EL (cell line): ENCODE data around the gene AQP12B.
"Not testable (repeated sequence)": the region's sequence is repeated elsewhere in the genome, so short reads cannot be mapped to it uniquely, and the experiment has no call there.

Source experiments
- DNase-seq: peaks from one replicate; pipeline ENCODE4 v3.0.0-alpha.2; 2016

Gene AQP12B

GRCh38 chr2:240701091-240701735 is 18.5 kb upstream of the AQP12B start:
- DNase-seq: no peak

DNA sequence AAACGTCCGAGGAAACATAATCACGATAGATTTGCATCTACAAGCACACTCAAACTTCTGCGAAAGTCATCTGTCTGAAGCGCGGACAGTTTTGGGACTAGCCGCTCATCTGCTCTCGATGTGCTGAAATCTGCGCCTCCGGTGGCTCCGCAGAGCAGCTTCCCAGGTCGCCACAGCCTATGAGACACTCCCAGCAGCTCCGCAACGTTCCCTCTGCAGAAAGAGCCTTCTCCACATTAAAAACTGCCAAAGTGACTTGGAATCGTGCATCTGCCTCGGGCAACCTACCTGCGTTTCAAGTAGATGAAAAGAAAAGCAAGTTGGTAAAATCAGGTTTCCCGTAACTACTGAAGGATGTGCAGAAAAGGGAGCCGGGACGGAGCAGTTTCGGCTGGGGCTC is 17.9 kb upstream of the AQP12B start:
- DNase-seq: not testable (repeated sequence)

DNA sequence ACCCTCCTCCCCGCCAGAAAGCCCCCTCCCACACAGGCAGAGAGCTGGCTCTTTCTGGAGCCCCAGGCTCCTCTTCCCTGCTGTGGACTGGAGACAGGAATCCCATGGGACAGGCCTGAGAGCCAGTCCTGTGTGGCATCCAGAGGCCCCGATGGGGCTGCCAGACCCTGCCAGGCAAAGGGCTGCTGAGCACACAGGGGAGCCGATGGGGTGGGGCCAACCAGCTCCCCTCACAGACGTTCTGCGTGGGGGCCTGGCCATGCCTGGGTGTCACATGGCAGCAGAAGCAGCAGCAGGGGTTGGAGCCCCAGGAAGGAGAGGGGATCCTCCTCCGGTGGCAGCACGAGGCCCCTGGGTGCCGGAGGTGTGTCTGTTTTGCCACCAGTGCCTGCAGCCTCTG is 17.1 kb upstream of the AQP12B start:
- DNase-seq: not testable (repeated sequence)

GRCh38 chr2:240698852-240699561 is 16.3 kb upstream of the AQP12B start:
- DNase-seq: not testable (repeated sequence)

- DNase-seq: not testable (repeated sequence)
Measured at GRCh38 chr2:240696469-240696868, 13.8 kb upstream of the AQP12B start.

DNA sequence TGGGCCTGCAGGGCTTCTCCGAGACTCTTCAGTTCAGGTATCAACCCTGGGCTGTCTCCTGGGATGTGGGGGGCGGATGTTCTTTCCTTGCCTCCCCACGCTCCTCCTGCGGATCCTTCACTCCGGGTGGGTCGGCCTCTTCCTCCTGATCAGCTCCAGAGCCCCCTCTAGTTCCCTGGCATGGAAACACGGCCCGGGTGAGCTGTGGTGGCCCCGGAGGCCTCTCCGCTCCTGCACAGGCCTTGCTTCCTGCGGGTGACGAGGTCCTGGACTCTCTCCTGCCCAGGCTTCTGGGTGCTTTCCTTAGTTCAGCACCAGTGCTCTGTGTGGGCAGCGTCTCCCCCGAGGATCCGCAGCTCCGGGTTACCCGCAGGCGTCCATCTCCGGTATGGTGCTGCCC is 12.9 kb upstream of the AQP12B start:
- DNase-seq: not testable (repeated sequence)

- not testable (repeated sequence) for DNase-seq
Measured at GRCh38 chr2:240694304-240694703, 11.6 kb upstream of the AQP12B start.

- DNase-seq: not testable (repeated sequence)
Measured at GRCh38 chr2:240692583-240693561, 10.2 kb upstream of the AQP12B start.

GRCh38 chr2:240691631-240692420 is 9.1 kb upstream of the AQP12B start, which contains the start of gene AQP12A:
TSS of gene AQP12A (plus strand) at chr2:240691866. CDS start at chr2:240691914, 48 bp downstream.
- not testable (repeated sequence) for DNase-seq

DNA sequence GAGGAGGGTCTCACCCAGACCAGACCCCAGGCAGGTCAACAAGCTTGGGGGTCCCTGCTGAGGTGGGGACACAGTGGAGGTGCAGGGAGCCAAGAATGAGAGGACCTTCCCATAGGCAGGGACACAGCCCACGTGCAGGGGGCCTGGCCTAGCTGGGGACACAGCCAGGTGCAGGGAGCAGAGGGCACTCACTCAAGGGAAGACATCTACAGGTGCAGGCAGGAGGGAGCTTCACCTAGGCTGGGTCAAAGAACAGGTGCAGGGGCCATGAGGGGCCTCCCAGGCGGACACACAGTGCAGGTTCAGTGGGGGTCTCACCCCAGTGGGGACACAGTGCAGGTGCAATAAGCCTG is 8.4 kb upstream of the AQP12B start:
- not testable (repeated sequence) for DNase-seq

DNA sequence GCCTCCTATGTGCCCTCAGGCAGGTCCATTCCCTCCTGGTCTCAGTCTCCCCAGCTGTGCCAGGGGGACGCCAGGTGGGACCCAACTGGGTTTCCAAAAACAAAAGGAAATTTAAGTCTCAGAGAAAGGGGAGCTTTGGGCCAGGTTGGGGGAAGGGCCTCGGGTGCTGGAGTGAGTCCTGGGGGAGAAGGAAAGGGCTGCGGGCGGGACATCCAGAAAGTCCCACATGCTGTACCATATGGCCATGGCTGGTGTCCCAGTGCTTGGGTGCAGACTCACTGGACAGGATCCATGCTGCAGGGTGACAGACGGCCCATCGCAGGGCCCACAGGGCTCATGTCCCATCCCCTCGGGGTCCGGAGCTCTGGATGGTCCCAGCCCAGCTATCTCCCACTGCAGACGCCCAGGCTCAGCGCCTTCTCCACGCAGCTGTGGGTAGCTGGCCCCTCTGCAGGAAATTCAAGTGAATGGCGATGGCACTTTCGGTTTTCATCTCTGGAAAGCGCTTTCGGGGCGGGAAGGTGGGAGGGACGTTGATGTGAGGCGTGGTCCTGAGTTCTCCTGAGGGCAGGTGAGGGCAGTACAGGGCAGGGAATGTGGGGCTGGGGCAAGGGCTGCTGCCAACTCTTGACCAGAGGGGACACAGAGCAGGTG is 7.9 kb upstream of the AQP12B start:
- DNase-seq: not testable (repeated sequence)

- DNase-seq: no peak
Measured at GRCh38 chr2:240689975-240690374, 7.3 kb upstream of the AQP12B start.

DNA sequence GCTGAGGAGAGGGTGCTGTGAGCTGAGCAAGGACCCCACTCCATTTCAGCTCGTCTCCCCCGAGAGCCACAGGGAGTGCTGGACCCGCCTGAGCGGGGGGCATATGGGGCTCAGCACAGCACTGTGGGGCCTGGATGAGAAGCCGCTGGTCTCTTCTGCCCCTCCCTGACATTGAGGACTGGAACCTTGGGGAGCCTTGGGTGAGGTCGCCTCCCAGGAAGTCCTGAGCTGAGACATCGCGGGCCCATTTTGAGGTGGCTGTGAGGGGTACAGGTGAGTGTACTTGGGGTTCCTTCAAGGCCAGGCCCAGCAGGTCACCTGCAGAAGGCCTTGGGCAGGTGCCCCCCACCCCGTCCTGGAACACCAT is 5.9 kb upstream of the AQP12B start:
- DNase-seq: no peak

DNA sequence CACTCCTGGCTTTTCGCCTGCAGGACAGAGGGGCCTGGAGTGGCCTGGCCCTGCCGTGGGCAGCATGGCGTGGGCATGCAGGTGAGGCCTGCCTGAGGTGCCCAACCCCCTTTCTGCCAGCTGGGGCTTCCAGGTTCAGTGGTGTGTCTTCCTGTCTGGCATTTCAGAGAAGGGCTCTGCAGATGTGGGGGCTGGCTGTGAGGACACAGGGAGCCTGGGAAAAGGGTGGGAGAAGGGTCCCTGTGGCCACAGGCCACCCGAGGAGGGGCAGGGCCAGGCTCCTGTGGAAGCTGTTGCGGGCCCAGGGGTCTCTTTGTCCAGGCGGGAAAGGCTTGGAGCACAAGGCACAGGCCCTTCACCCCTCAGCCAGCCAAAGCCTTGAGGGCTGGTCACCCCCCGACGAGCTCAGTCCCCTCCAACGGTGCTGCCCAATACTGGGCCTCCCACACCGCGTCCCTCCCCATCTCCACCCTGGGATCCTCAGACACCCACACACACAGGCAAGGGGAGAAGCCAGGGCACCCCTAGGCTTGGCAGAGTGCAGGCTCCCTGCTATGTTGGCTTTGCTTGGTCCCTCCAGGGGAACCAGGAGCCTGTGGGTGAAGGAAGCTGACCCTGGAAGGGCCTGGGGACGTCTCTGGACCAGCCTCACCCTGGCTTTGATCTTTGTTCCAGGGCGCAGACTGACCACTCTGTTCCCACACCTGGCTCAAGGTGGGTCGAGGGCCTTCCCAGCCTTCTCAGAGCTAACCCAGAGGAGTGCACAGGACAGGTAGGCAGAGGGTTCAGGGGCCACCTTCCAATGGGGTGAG is 5.3 kb upstream of the AQP12B start:
- no peak for DNase-seq

DNA sequence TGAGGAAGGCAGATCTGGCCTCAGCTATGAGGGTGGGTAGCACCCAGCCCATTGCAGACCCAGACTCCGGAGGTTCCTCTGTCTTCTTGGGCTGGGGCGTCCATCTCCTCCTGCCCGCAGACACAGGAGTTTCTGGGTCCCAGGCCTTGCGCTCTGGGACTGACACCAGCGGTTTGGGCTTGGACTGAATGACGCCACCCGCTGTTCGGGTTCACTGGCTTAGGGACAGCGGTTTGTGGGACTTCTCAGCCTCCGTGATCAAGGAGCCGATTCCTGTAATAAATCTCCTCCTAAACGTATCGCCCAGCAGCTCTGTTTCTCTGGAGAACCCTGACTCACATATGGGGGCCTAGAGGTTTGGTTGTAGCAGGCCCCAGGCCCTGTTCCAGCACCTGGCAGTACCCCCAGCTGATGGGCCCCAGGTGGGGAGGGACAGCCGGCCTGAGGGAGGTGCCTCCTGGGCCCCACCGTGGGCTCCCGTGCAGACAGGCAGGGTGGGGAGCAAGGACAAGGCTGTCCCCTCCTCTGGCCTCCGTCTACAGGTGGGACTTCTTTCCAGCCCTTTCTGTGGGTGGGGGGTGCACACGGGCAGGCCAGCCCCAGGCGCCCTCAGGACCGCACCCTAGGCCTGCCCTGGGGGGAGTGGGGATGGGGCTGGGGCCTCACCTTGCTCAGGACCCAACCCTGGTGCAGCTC is 4.5 kb upstream of the AQP12B start:
- no peak for DNase-seq

DNA sequence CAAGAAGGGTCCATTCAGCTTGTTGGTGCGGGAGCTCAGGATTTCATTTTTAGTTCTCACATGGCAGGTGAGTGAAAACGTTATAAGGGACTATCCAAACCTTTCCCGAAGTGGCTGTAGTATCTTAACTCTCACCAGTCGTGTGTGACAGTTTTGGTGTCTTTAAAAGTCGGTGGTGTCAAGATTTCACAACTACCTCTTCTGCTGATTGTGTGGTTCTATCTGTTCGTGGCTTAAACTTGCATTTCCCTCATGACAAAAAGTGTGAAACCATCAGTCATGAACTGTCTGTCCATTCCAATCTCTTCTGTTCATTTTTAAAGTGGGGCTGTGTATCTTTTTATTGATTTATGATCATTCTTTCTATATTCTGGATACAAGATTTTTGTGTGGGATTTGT is 3.8 kb upstream of the AQP12B start:
- DNase-seq: no peak

- no peak for DNase-seq
Measured at GRCh38 chr2:240685771-240686371, 3.2 kb upstream of the AQP12B start.

- not testable (repeated sequence) for DNase-seq
Measured at GRCh38 chr2:240683980-240684728, 1.5 kb upstream of the AQP12B start.

GRCh38 chr2:240683329-240683979 is 769 bp upstream of the AQP12B start:
- not testable (repeated sequence) for DNase-seq
